ENCODE measurements around the gene ARGLU1.

DNA sequence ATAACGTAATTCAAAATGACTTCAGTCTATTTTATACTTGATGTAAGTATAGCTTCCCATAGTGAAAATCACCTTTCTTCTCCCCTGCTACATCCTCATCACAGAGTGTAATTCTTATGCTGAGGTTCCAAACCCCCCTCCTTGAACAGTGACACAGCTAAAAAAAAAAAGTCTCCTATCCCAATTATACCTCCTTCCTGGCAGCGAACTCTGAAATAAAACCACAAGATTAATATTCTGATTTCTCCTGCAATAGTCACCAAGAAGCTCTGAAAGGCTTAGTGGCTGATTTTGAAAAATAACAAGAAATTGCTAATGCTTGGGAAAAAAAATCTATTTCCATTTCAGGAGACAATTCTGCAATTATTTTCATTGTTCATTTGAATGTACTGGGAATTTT is 68.8 kb downstream of the ARGLU1 start:
- TF ChIP-seq, protein P1, sequence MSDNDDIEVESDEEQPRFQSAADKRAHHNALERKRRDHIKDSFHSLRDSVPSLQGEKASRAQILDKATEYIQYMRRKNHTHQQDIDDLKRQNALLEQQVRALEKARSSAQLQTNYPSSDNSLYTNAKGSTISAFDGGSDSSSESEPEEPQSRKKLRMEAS (CRISPR knock-in tag; IDR thresholded peaks at IDR 0.05): no peak
- TF ChIP-seq FOXK1 (CRISPR knock-in tag; IDR thresholded peaks at IDR 0.05): no peak
- TF ChIP-seq, protein P2, sequence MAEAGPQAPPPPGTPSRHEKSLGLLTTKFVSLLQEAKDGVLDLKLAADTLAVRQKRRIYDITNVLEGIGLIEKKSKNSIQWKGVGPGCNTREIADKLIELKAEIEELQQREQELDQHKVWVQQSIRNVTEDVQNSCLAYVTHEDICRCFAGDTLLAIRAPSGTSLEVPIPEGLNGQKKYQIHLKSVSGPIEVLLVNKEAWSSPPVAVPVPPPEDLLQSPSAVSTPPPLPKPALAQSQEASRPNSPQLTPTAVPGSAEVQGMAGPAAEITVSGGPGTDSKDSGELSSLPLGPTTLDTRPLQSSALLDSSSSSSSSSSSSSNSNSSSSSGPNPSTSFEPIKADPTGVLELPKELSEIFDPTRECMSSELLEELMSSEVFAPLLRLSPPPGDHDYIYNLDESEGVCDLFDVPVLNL (CRISPR knock-in tag; IDR thresholded peaks at IDR 0.05; ENCODE audit: borderline replicate concordance, low read depth): no peak
- TF ChIP-seq, protein P3, sequence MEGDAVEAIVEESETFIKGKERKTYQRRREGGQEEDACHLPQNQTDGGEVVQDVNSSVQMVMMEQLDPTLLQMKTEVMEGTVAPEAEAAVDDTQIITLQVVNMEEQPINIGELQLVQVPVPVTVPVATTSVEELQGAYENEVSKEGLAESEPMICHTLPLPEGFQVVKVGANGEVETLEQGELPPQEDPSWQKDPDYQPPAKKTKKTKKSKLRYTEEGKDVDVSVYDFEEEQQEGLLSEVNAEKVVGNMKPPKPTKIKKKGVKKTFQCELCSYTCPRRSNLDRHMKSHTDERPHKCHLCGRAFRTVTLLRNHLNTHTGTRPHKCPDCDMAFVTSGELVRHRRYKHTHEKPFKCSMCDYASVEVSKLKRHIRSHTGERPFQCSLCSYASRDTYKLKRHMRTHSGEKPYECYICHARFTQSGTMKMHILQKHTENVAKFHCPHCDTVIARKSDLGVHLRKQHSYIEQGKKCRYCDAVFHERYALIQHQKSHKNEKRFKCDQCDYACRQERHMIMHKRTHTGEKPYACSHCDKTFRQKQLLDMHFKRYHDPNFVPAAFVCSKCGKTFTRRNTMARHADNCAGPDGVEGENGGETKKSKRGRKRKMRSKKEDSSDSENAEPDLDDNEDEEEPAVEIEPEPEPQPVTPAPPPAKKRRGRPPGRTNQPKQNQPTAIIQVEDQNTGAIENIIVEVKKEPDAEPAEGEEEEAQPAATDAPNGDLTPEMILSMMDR (IDR thresholded peaks at IDR 0.05): no peak

Measured in WTC11 (cell line).